Measurements from ENCODE around the gene CNTRL.

- TF ChIP-seq CTCF (IDR thresholded peaks at IDR 0.05): no peak
- no peak for TF ChIP-seq POLR2A (IDR thresholded peaks at IDR 0.05)
Measured at GRCh38 chr9:121153642-121154041, 78.9 kb downstream of the CNTRL start.
